Subcutaneous preadipocyte (primary cell): Measurements from ENCODE around the gene ACTR2. TPM values are rescaled to one million over a fixed set of nuclear protein-coding genes. Genes with fewer than 3 reads are reported as not detected.

ENCODE experiments used
- total RNA-seq: library from RNA; depleted of rRNA; stranded (reverse); fragments of >200 nt; gene quantifications from 2 replicates; pipeline ENCODE4 v1.2.3, GENCODE V29; 2012

ACTR2 gene
- 62.1 and 63.9 TPM in 2 replicates for total RNA-seq

DNA sequence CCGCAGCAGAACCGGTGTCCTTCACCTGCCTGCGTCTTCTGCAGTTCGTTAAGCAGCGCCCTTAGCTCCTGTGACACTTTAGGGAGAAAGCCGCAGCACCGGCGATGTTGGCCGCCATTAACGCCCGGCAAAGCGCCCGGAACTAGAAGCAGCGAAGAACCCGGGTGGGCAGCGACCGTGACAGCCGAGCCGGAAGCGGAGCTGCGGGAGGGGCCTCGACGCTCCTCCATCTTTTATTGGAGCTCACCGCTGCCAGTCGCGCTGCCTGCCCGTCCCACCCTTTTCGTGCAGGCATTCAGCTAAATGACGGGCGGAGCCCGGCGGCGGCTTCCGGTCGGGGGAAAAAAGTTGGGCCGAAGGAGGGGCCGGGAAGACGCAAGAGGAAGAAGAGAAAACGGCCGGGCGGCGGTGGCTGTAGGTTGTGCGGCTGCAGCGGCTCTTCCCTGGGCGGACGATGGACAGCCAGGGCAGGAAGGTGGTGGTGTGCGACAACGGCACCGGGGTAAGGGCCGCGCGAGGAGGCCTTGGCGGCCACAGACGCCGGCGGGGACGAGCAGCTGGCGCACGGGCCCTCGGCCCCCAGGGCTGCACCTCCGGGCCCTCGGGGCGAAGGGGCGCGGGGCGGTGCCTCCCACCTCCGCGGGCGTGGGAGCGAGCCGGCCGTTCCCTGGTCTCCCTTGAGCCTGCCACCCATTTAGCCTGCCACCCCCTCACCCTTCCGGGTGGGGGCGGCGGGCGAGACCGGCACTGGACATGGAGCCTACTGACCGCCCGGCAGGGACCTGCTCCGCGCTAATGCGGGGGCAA, at the start of gene ACTR2:
ACTR2 (plus strand) TSS at position 376 of the 807 bp plus-strand sequence; CDS start at position 455, 79 bp downstream.

Other genes with a start within 250 kb of the ACTR2 start
- gene SLC1A4, start 238.4 kb upstream of the ACTR2 start, total RNA-seq, result 2.9 and 4.3 TPM in 2 replicates
- 10.9 and 12.9 TPM in 2 replicates for gene CEP68, start 171.4 kb upstream of the ACTR2 start, total RNA-seq
- 64.7 and 65.5 TPM in 2 replicates for gene RAB1A, start 97.7 kb upstream of the ACTR2 start, total RNA-seq
- 15.4 and 30.5 TPM in 2 replicates for gene SPRED2, start 204.8 kb downstream of the ACTR2 start, total RNA-seq